ENCODE data around the gene ERCC8. TPM values are rescaled to one million over a fixed set of nuclear protein-coding genes. Genes with fewer than 3 reads are reported as not detected.

ERCC8 gene
- polyA plus RNA-seq, 3 donors: 5.5 to 16.8 (median 10.6) TPM

GRCh38 chr5:60959156-60959555 is 14.3 kb upstream of the ERCC8 start:
- H3K4me2 ChIP-seq (replicated peaks; ENCODE audit: extremely low read depth, low read length, poor library complexity, severe bottlenecking): no peak overlapping the region
- no peaks in the 10 kb centered on the region for H3K27me3 Mint-ChIP-seq (ENCODE audit: low read depth in 3 of 3)
- H3K36me3 Mint-ChIP-seq: no peaks in the 10 kb centered on the region
- no peak overlapping the region for H3K27ac Mint-ChIP-seq
- peaks cover 0 to 8% (median 2%) of the 10 kb centered on the region in 7 donors for H3K9me3 Mint-ChIP-seq
- intact Hi-C loops (cut with micrococcal nuclease): no loop called here
- H3K4me1 Mint-ChIP-seq: peaks cover 4% of the 10 kb centered on the region
- TF ChIP-seq, protein P1, sequence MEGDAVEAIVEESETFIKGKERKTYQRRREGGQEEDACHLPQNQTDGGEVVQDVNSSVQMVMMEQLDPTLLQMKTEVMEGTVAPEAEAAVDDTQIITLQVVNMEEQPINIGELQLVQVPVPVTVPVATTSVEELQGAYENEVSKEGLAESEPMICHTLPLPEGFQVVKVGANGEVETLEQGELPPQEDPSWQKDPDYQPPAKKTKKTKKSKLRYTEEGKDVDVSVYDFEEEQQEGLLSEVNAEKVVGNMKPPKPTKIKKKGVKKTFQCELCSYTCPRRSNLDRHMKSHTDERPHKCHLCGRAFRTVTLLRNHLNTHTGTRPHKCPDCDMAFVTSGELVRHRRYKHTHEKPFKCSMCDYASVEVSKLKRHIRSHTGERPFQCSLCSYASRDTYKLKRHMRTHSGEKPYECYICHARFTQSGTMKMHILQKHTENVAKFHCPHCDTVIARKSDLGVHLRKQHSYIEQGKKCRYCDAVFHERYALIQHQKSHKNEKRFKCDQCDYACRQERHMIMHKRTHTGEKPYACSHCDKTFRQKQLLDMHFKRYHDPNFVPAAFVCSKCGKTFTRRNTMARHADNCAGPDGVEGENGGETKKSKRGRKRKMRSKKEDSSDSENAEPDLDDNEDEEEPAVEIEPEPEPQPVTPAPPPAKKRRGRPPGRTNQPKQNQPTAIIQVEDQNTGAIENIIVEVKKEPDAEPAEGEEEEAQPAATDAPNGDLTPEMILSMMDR (IDR thresholded peaks at IDR 0.05): peak; percentile 41
- H3K4me3 Mint-ChIP-seq: no peak overlapping the region
- H3K4me3 ChIP-seq (replicated peaks in 1 of 3; ENCODE audit: low read depth in 2 of 3, low read length in 3 of 3): no peak overlapping the region
- no peak overlapping the region for H2AFZ ChIP-seq (ENCODE audit: insufficient read depth, low read depth, low read length, poor library complexity, severe bottlenecking)
- H3K27ac ChIP-seq (ENCODE audit: low read depth in 1 of 2, low read length in 2 of 2): no peak overlapping the region
- no peak for DNase-seq
- no peak overlapping the region for H3K9ac ChIP-seq (ENCODE audit: insufficient read depth, low read length, poor library complexity, severe bottlenecking)
- peaks cover 4 to 7% of the 10 kb centered on the region in 2 donors for H3K4me1 ChIP-seq (ENCODE audit: control insufficient read depth in 1 of 2, insufficient read depth in 2 of 2, low read length in 2 of 2)
- no peaks in the 10 kb centered on the region for H3K36me3 ChIP-seq (replicated peaks in 1 of 2; ENCODE audit: control insufficient read depth in 1 of 2, insufficient read depth in 2 of 2, low read length in 2 of 2)
- H3K79me2 ChIP-seq (ENCODE audit: insufficient read depth, low read length): no peaks in the 10 kb centered on the region
- H3K9me3 ChIP-seq (replicated peaks in 1 of 2; ENCODE audit: control insufficient read depth in 1 of 2, insufficient read depth in 1 of 2, low read length in 2 of 2): no peaks in the 10 kb centered on the region
- no peaks in the 10 kb centered on the region for H3K27me3 ChIP-seq (ENCODE audit: control insufficient read depth in 2 of 2, insufficient read depth in 2 of 2, low read length in 2 of 2)
- no peaks in the 10 kb centered on the region for H4K20me1 ChIP-seq (ENCODE audit: insufficient read depth, low read length)

GRCh38 chr5:60958712-60959111 is 13.8 kb upstream of the ERCC8 start:
- no peak for DNase-seq
- no peak overlapping the region for H3K9ac ChIP-seq (ENCODE audit: insufficient read depth, low read length, poor library complexity, severe bottlenecking)
- Mint-ChIP-seq H3K36me3 (no peaks in the 10 kb centered on the region), H3K4me1 (peaks cover 4% of the 10 kb centered on the region), H3K9me3 (peaks cover 0 to 8% (median 2%) of the 10 kb centered on the region in 7 donors), H3K27me3 (ENCODE audit: low read depth in 3 of 3) (no peaks in the 10 kb centered on the region), H3K4me3 (no peak overlapping the region), H3K27ac (no peak overlapping the region)
- H2AFZ ChIP-seq (ENCODE audit: insufficient read depth, low read depth, low read length, poor library complexity, severe bottlenecking): no peak overlapping the region
- peaks cover 3% of the 10 kb centered on the region for H3K79me2 ChIP-seq (ENCODE audit: insufficient read depth, low read length)
- H3K4me2 ChIP-seq (replicated peaks; ENCODE audit: extremely low read depth, low read length, poor library complexity, severe bottlenecking): no peak overlapping the region
- H3K4me3 ChIP-seq (replicated peaks in 1 of 3; ENCODE audit: low read depth in 2 of 3, low read length in 3 of 3): no peak overlapping the region
- H3K4me1 ChIP-seq (ENCODE audit: control insufficient read depth in 1 of 2, insufficient read depth in 2 of 2, low read length in 2 of 2): peaks cover 4 to 7% of the 10 kb centered on the region in 2 donors
- H3K36me3 ChIP-seq (replicated peaks in 1 of 2; ENCODE audit: control insufficient read depth in 1 of 2, insufficient read depth in 2 of 2, low read length in 2 of 2): no peaks in the 10 kb centered on the region
- no peaks in the 10 kb centered on the region for H3K27me3 ChIP-seq (ENCODE audit: control insufficient read depth in 2 of 2, insufficient read depth in 2 of 2, low read length in 2 of 2)
- no peaks in the 10 kb centered on the region for H4K20me1 ChIP-seq (ENCODE audit: insufficient read depth, low read length)
- intact Hi-C loops (cut with micrococcal nuclease): no loop called here
- H3K27ac ChIP-seq (ENCODE audit: low read depth in 1 of 2, low read length in 2 of 2): no peak overlapping the region
- WGBS (ENCODE audit: insufficient coverage): no CpG with 5 or more reads among the region's 2 CpGs
- TF ChIP-seq, protein P1 (IDR thresholded peaks at IDR 0.05): no peak
- no peaks in the 10 kb centered on the region for H3K9me3 ChIP-seq (replicated peaks in 1 of 2; ENCODE audit: control insufficient read depth in 1 of 2, insufficient read depth in 1 of 2, low read length in 2 of 2)

Data from CD14-positive monocyte (primary cell).